NCI-H1417 (cell line): ENCODE measurements around the gene GUCY1B1.
A peak's percentile ranks its signal among the peaks of the same experiment; 100 is the strongest.

Source experiments
- DNase-seq, 3 experiments: peaks; one replicate each; lab custom pipeline; 2025; lab: John Stamatoyannopoulos, UW

GUCY1B1 gene

DNA sequence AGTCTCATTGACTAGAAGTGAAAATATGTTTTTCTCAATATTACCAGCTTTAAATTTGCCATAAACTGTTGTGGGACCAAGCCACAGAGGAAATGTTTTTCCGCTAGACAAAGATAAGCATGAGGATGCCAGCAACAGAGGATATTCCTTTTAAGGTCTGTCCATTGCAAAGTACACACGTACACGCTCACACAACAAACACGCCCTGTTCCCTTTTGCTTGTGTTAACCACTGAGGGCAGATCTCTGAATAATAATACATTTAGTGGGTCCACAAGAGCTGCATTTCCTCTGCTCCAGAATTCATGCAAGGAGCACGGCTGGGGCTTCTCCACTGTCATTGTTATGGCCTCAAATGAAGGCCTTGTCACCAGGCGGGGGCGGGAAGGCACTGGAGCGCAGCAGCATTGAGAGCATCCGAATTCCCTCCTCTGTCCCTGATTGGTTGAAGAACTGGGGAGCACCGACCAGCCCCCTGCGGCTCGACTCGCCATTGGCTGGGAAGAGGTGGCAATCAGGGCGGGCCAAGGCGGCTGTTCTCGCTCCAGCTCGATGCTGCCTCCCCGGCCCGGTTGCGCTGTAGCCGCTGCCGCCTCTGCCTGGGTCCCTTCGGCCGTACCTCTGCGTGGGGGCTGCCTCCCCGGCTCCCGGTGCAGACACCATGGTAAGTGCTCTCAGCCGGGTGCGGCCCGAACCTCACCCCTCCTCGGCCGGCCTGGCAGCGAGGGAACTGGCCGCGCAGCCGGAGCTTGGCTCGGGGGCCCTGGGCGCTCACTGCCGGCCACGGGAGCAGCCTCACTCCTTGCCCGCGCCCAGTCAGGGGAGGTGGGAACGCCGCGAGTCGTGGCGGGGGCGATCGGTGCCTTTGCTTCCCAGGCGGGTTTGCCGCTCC is at the start of gene GUCY1B1:
GUCY1B1 (plus strand) TSS at position 541 of the 891 bp plus-strand sequence; CDS start at position 661, 120 bp downstream.
- peak in 2 of 3 experiments; percentile 63 to 70 for DNase-seq

DNA sequence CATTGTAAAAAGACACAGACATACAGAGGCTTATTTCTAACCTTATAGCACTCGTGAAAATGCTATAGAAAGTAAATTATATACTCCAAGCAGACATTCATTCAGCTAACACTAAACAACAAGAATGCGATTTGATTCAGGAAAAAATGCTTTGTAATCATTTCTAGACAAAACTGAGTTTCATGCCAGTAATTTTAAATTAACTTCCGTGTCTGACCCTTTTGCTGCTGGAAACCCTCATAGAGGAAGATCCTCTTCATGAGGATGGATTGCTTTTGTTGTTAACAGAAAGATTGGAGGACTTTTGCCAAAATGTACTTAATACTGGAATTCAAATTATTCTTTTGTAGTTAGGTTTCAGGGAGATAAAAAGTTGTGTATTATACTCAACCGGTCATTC is 48.9 kb upstream of the GUCY1B1 start:
- DNase-seq: no peak

DNA sequence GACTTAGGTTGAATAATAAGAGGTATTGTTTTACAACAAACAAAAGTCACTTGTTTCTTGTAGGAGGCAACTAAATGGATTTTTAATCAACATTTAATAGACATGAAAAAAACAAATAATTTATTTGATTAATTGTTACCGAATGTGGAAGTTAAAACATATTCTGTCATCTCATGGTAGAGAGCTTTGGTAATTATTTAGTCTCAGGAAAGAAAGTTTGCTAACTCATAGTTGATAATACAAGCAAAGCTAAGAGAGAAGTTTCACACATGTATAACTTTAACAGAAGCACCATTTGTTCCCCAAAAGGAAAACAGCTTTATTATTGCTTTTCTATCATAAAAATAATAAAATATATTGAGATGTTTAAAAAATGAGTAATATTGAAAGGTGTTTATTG is 47.3 kb upstream of the GUCY1B1 start:
- DNase-seq: no peak

DNA sequence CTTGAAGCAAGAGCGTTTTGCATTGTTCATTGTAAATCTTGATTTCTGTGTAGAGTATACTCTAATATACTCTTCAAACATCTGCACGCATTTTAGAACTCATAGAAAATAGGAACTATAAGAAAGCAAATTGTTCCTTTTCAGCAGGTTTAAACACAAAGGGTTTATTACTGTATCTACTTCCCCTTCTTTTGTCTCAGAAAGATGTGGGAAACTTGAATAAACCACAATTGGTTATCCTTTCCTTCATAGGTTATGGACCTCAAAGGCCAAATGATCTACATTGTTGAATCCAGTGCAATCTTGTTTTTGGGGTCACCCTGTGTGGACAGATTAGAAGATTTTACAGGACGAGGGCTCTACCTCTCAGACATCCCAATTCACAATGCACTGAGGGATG is 46.0 kb upstream of the GUCY1B1 start:
- DNase-seq: no peak

DNA sequence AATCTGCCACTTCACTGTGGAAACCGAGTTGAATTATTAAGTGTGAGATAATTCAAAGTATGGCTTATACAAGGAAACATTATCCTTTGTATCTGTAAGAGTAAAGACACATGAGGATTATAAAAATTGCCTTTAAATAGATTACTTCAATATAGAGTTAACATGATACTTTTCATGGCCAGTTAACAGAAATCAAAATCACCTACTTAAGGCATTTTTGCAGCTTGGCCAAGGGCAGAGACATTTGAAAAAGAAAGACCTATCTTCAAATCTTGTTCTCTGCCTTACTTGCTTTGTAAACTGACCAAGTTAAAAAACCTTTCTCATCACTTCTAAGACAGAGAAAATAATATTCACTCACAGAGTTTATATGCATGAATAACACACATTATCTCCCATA is 44.9 kb upstream of the GUCY1B1 start:
- no peak for DNase-seq

DNA sequence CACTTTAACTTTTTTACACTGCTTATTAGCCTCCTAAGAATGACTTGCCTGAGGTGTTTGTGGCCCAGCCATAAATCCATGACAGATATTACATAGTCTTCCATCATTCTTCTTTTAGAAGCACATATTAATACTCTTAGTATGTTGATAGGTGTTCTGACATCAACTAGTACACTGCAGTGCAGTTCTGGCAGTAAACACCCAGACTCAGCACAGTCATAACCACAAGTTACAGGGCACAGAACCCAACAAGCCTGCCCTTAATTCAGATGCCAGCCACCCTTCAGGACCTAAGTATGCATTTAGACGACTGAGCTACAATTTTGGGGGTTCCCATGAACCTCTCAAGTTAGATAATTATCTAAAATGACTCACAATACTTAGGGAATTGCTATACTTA is 36.5 kb upstream of the GUCY1B1 start:
- no peak for DNase-seq

DNA sequence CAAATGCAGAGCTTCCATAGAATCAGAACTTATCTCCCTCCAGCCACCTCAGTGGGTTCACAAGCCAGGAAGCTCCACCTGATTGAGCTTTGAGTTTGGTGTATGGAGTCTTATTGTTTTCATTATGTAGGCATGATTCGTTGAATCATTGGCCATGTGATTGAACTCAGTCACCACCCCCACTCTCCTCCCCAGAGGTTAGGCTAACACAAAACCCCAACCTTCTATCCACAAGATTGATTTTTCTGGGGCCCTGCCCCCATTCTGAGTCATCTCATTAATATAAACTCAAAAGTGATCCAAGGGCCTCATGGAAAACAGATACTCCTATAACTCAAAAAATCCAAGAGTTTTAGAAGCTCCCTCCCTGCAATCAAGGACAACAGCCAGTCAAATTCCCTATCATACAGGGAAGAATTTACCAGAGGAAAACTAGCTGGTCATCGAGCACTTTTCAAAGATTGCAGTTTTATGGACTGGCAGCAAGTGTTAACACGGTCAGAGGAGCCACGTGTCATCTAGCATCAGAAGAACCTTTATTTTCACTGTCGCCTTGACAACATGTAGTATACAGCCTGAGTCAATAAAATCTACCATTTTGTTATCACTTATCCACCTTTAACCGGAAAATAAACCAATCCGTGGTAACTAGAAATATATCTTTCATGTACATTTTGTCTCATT is 35.9 kb upstream of the GUCY1B1 start:
- DNase-seq: no peak

DNA sequence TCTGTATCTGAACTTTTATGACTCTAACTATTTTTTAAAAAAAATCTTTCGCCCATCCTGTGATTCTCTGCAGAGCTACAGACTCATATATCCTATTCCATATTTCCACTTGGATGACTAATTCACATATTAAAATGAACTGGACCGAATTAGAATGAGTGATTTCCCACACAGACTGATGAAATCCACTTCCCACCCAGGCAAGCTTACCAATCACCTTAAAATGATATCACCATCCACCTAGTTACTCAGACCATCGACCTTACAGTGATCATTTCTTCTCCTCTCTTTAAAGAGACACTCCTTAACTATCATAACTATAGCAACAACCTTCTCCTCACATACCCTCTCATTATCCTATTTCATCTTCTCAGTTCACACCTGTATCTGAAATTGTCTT is 34.1 kb upstream of the GUCY1B1 start:
- DNase-seq: no peak

DNA sequence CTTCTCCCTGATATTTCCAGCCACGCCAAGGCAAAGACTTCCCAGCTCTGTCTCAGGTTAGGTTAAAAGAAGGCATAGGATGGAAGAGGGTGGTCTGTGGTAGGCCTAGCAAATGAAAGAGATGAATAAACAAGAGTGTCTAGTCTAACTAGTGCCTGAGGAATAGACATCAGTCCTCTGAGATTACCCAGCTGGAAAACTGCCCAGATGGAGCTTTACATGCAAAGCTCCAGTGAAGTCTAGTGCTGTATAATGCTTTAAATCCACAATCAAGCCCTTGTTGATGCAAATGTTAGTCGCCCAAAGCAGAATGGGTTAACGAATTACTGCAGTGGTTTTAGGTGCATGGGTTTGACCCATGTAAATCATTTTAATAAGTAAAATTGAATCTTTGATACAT is 24.8 kb upstream of the GUCY1B1 start:
- DNase-seq: no peak

DNA sequence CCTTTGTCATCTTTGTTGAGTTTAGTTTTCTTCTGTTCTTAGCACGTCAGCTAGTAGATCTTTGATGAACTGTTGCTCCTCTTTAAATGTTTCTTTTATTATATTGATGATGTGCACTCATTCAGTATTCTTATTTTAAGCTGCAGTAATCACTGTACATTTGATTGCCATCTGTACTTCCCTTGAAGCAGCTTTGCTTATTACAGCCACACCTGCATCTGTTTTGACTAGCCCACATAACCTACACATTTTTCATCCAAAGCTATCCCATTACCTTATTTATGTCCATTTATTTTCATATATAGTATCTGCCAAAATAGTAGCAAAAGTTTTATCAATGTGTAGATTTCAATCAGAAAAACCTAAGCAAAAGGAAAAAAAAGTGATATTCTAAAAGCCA is 23.9 kb upstream of the GUCY1B1 start:
- no peak for DNase-seq

DNA sequence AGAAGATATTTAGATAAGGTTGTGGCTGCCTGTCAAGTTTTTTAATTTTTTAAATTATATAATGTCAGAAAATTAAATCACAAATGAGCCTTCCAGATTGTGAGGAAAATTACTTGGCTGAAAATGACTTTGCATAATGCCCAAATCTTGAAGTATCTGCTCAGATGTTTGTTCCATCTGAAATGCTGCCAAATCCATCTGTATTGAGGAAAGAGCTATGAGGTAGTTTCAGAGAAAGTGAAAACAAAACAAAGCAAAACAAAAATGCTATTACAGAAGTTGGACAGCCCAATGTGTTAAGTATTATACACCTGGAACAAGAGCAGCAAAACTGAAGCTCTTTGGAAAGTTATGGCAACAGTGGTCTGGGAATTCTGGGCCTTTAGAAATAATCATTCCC is 23.3 kb upstream of the GUCY1B1 start:
- no peak for DNase-seq

DNA sequence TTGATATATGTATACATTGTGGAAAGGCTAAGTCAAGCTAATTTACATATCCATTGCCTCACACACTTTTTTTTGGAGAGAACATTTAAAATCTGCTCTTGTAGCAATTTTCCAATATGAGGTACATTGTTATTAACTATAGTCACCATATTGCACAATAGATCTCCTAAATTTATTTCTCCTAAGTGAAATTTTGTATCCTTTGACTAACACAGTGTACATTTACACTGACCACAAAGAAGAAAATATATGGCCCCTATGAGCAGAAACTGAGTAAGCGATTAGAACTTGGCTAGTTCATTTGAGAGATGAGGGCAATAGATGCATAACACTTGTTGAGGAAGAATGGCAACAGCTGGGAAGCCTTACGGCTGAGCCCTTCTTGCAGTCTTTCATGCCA is 20.3 kb upstream of the GUCY1B1 start:
- no peak for DNase-seq

DNA sequence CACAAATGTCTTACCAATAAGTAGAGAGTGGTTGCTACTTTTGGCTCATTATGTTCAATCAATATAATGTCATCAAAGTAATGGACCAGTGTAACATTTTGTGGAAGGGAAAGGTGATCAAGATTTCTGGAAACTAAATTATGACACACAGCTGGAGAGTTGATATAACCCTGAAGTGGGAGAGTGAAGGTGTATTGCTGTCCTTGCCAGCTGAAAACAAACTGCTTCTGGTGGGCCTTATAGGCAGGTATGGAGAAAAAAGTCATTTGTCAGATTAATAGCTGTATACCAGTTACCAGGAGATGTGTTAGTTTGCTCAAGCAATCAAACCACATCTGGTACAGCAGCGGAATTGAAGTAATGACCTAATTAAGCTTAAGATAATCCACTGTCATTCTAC is 17.3 kb upstream of the GUCY1B1 start:
- DNase-seq: no peak

DNA sequence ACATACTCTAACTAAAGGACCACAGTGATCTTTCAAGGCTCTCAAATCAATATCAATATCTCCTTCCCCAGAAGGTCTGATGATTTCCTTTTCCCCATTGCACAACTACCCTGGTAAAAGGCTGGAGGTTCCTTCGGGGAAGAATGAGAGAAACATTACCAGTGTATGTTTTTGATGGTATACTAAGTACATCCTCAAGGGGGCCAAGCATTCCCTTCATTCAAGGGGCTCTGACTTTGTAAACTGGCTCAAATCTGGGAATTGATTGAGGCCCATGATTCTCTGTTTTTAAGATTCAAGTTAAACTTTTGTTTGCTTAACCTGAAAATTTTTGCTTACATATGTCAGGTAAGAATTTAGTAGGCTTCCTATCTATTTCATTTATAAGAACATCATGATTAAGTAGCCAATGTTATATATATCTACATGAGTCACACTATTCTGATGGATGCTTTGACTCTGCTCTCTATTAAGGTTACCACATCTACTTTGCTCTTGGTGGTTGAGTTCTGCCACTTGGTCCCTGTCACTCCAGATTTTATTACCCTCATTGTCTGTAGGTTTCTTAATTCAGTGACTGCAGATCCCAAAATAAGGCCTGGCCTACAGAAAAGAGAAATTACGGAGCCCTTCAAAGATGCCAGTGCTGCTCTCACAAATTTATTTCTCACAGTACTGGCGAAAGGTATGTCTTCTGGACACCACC is 16.4 kb upstream of the GUCY1B1 start:
- no peak for DNase-seq

DNA sequence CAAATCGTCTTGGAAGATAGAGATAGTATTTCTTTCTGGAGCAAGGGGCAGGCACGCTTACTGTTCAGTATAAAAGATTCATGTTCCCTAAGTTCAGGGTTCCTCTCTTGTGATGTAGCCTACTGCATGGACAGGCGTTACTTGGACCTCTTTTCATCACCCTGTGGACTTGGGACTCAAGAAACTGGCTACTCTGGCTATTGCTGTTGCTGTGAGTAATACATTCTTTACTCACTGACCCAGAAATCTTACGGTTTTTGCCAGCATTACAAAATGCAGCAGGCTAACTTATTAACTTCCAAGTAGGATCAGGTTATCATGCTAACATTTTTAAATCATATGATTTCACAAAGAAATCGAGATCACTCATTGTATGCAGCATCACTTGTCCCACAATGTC is 12.8 kb upstream of the GUCY1B1 start:
- no peak for DNase-seq

DNA sequence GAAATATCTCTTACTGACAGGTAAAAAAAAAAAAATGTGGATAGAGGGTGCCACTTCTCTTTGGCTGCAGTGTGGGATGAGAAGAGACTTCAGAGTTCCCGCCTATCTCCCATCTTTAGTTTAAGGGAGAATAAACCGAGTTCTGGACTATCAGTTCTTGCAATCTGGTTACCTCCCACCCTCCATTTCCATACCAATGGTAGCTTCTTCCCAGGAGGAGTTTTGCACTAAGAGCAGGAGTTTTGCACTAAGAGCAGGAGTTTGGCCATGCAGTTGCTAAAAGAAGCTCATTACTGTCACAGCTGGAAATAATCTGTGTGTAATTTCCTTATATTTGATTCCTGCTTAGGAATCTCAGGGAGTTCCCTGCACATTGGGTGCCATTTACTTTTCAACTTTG is 10.8 kb upstream of the GUCY1B1 start:
- DNase-seq: no peak

DNA sequence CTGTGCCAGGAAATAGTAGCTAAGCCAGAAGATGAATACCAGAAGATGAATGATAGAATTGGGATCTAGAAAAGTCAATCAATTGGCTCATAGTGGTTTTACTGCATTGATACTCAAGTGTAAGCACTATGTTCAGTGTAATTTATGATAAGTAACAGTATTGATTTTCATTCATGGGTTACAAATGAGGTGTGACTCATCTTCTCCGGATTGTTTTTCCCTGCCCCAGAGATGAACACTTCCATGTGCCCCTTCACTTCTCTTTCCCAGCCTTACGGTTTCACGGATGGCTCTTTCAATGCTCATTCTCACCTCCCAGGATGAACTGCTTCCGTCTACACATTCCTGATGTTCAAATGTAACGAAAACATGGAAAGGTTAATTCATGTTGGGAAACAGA is 9.8 kb upstream of the GUCY1B1 start:
- DNase-seq: no peak

DNA sequence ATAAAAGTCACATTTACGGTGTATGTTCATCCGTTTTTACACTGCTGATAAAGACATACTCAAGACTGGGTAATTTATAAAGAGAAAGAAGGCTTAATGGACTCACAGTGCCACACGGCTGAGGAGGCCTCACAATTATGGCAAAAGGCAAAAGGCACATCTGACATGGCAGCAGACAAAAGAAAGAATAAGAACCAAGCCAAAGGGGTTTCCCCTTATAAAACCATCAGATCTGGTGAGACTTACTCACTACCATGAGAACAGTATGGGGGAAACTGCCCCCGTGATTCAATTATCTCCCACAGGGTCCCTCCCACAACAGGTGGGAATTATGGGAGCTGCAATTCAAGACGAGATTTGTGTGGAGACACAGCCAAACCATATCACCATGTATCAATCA is 7.3 kb upstream of the GUCY1B1 start:
- DNase-seq: no peak

DNA sequence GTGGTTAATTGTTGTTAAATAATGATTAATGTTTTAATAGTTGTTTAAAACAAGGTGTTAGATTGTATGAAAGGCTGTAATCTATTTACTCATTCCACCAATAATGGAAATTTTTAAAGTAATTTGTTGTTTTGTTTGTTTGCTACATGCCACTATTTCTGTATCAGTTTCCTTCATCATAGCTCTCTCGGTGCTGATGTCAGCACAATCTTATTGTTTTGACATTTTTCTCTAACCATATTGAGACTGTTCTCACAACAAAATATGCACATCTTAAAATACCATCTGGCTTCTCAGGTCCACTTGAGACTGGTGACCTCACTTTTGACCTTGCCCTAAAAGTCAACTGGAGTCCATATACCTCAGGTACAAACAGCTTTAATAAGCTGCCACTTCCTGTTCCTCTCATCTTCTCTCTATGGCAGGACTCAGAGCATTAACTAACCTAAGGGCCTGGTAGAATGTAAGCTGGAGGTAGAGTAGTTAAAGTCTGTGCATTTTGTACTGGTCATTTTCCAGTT is 1.0 kb upstream of the GUCY1B1 start:
- DNase-seq: no peak

DNA sequence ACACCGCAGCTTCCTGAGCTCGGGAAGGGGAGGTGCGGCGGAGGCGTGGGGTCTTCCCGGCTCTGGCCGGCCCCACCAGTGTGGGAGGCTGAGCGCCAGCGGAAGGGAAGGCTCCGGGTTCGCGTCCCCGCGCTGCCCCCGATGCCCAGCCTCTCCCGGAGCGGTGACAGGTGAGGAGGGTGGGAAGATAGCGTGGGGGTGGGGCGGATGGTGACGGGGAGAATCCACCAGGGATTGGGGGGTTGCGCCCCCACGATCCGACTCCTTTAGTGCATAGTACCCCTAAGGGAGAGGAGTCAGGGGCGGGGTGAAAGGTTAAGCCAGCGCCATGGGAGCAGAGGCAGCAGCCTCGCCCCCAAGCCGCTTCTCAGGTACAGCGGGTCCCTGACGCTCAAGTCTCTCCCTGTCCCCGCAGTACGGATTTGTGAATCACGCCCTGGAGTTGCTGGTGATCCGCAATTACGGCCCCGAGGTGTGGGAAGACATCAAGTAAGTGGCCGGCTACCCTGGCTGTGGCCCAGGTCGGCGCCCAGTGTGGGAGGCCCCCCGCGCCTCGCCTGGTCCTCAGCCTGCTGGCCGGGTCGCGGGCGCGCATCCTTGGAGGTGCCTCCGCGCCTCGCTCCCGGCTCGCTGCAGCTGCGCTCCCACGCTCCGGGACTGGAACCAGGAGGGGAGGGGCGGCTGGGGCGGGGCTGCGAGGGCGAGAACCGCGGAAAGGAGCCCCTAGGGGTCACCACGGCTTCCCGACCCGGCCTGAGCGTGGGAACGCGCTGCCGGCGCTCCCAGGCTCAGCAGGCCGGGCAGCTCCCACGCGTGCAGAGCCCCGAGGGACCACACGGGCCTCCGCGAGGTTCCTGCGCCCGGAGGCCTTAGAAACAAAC is 791 bp downstream of the GUCY1B1 start:
- DNase-seq: peak in 2 of 3 experiments; percentile 67 to 69

DNA sequence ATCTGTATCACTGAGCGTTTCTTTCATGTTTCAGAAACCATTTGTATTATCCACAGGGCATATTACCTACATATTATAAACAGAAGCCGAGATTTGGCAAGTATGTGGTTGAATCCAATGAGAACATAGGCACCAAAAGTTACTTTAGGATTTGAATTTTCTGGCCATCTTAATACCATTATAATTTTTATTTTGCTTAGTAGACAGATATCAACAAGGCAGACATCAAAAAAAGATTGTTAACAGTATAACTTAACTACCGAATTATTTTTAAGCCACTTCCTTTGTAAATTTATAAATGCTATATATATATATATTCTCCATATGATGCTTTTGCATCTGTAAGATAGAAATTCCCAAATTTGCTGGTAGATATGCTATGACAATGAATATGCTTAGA is 2.2 kb downstream of the GUCY1B1 start:
- no peak for DNase-seq

DNA sequence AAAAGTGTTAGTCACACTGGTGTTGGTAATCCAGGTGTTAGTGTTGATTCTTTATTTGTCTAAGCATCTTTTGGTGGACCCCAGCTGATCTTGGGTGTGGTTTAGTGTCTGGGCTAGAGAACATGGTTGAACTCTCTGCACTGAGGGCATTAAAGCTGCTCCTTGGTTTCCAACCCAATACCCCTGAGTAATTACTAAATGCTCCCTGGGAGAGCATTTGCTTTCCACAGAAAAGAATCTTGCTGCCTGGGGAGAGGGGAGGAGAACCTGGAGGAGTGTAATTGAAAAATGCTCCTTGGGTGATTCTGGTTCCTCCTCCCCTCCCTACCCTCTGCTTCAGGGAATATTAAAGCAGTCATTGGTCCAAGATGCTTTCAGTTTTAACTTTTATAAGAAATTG is 3.1 kb downstream of the GUCY1B1 start:
- DNase-seq: peak in 1 of 3 experiments; percentile 10
